ENCODE data around the gene PXT1.
"Not testable (repeated sequence)": the region's sequence is repeated elsewhere in the genome, so short reads cannot be mapped to it uniquely, and the experiment has no call there.

Gene PXT1

DNA sequence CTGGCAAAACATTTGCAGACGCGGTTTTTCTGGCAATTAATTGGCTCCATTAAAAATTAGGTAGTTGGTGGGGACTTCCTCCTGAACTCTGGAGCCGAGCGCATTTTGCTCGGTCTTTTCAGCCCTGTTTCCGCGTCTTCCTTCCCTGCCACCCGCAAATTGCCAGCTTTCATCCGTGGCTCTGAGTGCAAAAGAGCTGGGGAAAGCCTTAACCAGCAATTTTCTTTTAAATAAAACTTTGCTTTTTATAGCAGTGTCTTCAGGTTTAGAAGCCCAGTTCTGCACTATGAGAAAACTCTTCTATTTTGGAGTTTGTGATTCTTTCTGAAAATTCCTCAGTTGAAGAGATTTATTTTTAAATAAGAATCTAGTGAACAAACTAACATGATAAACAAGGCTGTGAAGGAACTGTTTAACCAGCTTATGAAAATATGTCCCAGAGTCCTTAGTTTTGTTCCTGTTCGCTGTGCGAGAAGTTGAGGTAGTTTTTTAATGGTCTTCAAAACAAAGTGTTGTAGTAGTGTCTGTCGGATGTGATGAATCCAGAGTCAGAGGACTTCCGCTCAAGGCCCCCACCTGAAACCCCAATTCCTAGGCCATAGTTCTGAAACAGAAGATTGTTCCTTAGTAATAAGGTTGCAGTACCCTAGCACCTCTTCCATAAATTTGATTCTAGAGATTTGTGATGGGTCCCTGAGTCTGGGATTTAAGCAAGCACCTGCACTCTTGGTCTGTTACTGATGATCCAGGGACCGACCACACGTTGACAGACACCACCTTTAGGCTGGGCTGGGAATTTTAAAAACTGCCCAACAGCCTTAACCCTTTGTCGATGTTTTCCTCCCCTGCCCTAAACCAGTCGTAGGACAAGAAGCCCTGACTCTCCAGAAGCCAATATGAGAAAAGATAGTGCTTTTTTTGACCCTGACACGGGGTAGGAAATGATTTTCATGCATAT lies 1.1 kb upstream of the PXT1 start:
- no peak for DNase-seq (ENCODE audit: low read depth)

DNA sequence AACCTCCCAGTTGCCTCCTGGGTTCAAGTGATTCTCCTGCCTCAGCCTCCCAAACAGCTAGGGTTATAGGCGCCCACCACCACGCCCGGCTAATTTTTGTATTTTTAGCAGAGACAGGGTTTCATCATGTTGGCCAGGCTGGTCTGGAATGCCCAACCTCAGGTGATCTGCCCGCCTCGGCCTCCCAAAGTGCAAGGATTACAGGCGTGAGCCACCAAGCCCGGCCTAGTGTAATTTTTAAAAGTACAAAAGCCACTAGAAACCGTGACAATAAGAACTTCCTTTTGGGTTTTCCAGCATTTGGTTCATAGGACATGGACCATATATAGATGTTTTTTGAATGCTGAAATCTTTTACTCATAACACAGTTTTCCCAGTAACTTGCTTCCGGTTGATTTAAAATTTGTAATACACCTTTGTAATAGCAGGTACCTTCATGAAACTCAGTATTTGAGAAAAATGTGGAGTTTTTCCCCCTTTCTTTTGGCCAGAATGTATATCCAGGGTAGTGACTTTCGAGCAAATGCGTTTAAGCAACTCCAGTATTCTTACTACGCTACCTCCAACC lies 467 bp downstream of the PXT1 start:
- DNase-seq (ENCODE audit: low read depth): no peak

DNA sequence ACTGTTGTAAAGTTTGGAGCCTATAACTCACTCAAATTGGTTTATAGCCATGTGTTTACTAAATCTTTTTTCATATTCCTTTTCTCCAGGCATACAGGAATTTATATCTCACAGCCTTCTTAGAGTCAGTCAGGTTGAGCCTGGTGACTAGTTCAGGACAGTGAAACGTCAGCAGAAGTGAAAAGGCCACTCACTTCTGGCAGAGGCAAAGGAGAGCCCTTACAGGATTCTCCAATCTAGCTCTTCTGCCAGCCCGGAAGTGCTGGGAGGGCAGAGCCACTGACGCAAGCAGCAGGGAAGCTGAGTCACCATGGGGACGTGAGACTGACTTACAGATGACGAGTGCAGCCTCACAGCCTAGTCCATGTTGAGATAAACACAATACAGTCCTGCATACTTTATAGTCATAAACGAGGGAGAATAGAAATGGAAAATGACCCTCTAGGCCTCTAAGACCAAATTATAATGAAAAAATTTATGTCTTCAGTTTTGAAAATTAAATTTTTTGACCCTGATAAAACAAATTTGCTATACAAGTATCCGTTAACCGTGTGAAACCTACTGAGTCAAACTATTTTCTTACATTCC lies 1.3 kb downstream of the PXT1 start:
- peak; percentile 79 for DNase-seq (ENCODE audit: low read depth)

DNA sequence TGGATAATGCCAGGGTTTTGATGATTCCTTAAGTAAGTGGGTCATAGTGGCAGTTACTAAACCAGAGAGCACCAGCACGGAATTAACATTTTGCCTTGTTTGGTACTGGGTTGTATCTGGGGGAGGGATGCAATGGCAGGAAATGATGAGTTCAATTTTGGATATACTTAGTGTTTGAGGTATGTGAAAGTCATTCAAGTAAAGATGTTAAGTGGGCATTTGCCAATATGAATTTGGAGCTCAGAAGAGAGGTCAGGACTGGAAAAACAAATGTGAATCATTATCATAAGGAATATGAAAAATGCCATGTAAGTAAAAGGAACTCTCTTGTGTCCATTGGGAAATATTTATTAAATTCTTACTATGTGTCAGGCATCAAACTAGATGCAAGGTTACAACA lies 6.2 kb downstream of the PXT1 start:
- DNase-seq (ENCODE audit: low read depth): no peak

DNA sequence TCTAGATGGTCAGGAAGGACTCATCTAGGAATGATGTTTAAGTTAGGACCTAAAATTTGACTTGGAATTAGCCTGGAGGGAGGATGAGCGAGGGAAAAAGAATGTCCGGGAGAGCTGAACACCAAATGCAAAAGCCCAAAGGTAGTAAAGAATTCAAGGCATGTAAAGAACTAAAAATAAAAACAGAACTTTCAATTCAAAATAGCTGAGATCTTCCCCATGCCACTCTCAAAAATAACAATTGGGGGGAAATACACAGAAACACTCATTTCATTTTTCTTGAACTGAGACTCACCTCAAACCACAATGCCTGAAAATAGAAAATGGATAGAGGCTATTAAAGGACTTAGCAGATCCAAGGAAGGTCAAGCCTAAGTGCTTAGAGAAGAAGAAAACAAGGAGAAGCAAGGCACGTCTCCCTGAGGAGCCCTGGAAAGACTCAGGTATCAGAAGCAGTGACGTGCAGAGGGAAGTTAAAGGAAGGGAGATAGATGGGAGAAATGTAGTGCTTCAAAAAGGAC lies 10.4 kb downstream of the PXT1 start:
- no peak for DNase-seq (ENCODE audit: low read depth)

DNA sequence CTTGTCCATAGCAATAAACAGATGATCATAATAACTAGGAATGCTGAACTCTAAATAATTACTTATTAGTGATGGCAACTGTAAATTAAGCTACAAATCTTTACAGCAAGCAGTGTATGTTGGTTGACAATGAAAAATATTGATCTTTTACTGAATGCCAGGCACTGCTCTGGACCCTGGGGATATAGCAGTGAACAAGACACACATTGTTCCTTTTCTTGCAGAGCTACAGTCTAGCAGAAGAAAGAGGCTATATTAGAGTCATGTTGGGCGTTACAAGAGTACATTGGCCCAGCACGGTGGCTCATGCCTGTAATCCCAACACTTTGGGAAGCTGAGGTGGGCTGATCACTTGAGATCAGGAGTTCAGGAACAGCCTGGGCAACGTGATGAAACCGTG lies 11.5 kb downstream of the PXT1 start:
- DNase-seq (ENCODE audit: low read depth): no peak

DNA sequence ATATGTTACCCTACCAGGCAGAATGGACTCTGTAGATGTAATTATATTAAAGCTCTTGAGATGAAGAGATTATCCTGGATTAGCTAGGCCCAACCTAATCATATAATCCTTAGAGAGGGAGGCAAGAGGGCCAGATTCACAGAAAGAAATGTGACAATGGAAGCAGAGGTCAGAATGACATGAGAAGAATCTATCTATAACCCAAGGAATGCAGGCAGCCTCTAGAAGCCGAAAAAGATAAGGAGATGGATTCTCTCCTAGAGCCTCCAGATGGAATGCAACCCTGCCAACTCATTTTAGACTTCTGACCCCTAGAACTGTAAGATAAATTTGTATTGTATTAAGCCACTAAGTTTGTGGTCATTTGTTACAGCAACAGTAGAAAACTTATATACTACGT lies 12.3 kb downstream of the PXT1 start:
- no peak for DNase-seq (ENCODE audit: low read depth)

DNA sequence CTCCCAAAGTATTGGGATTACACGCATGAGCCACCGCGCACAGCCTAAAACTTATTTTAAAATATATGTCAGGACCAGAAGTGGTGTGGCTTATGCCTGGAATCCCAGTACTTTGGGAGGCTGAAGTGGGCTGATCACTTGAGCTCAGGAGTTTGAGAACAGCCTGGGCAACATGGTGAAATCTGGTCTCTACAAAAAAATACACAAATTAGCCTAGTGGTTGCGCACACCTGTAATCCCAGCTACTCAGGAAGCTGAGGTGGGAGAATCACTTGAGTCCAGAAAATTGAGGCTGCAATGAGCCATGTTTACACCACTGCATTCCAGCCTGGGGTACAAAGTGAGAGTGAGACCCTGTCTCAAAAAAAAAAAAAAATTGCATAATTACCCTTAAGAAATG lies 13.7 kb downstream of the PXT1 start:
- DNase-seq (ENCODE audit: low read depth): no peak

DNA sequence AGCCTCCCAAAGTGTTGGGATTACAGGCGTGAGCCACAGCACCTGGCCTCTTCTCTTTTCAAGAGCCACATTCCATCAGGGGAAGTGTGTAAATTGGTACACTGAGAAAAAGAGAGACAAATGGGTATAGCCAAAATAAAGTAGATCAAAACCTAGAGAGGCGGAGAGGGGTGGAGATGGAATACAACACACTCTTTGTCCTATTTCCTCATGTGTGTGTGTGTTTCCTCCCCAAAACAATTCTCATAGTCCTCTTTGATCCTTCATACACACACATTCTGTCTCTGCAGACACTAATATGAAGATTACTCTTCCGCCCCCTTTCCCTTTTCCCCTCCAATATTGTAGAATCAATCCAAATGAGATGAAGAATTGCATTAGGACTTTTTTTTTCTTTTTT lies 16.0 kb downstream of the PXT1 start:
- no peak for DNase-seq (ENCODE audit: low read depth)

DNA sequence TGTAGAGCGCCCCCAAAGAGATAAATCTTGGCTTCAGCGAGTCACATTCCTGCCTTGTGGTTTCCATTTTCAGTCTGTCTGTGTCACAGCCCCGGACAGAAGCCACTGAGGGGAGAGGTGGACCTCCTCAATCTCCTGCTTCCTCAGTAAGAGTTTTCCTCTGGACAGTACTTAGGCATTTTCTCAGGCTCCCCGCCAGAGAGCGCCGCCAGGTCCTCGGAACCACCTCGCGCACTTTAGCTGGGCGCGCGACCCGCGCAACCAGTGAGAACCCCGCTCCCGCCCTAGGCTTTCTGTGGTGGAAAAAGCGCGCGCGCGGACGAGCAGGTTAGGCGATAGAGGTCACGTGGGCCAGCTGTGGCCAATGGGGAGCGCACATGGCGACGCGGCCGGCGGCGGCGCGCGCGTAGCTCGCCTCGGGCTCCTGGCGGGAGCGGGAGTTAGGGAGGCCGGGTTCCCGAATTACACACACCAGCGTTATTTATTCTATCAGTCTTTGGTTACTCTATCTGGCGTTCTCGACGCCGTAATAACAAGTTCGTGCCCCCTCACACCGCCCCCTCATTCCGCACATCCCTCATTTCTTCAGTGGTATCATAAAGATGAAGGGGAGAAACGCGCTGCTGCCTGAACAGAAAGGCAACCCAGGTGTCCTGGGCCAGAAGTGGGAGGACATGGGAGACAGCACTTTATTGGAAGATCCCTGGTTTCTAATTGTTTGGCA lies 19.4 kb downstream of the PXT1 start:
- peak; percentile 98 for DNase-seq (ENCODE audit: low read depth)

DNA sequence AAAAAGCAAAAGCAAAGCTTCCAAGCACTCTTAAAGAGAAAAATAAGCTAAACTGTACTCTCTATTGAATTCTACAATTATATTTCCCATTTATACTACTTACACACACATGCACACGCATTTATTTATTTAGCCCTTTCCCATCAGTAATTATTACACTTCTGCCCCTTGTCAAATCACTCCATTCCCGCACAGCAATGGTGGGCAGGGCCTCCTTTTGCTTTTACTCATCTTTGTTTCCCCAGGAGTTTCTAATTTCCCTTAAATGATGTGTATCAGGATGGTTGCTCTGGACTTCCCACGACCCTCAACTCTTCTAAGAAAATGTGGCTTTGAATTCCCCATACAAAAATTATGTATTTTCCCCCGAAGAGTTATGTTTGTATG lies 19.9 kb downstream of the PXT1 start:
- no peak for DNase-seq (ENCODE audit: low read depth)

DNA sequence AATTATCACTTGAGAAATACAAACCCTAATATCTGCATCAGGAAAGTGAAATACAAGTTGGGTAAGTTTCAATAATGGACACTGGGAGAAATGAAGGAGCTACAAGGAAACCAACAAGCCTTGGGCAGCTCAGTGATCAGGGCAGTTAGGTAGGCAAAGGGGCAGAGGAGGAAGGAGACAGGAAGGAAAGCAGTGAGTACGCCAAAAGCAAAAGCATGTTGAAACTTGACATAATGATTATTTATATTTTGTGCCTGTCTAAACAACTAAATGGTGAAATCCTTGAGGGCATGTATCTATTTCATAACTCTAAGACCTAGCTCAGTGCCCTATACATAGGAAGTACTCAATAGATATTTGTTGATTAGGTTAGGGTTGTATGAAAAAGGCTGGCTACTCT lies 23.3 kb downstream of the PXT1 start:
- DNase-seq (ENCODE audit: low read depth): no peak

DNA sequence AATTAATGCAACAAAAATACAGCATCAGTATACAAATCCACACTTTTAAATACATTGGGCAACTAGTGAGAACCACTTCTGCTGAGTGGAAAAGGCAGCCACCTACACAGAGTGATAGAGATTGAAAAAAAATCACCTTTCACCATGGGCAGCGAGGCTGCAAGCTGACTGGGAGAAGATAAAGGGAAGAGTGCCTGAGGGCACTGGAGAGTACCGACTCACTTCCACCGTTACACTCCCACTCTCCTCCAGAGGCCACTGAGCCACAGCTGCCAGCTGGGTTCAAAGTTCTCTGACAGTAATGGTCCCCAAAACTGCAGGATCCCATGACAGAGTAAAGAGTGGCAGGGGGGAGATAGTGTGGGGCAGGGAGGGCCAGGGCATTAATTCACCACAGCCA lies 24.1 kb downstream of the PXT1 start:
- no peak for DNase-seq (ENCODE audit: low read depth)

DNA sequence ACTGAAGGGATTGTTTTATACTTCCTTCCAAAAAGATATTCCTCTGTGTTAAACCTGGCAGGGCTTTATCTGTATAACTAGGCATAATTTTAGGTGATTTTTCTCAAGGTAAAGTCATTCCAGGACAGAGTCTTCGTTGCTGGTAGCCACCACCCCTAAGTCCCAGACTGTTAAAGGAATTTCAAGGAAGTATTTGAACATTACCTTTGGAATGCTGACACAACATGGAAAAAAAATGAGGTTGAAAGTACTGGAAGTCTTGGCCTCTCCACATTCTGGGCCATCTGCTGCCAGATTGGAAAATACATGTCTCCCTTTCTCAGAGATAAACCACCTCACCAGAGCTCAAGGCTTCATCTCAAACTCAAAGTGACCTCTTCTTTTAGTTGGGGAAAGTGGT lies 28.2 kb downstream of the PXT1 start:
- no peak for DNase-seq (ENCODE audit: low read depth)

DNA sequence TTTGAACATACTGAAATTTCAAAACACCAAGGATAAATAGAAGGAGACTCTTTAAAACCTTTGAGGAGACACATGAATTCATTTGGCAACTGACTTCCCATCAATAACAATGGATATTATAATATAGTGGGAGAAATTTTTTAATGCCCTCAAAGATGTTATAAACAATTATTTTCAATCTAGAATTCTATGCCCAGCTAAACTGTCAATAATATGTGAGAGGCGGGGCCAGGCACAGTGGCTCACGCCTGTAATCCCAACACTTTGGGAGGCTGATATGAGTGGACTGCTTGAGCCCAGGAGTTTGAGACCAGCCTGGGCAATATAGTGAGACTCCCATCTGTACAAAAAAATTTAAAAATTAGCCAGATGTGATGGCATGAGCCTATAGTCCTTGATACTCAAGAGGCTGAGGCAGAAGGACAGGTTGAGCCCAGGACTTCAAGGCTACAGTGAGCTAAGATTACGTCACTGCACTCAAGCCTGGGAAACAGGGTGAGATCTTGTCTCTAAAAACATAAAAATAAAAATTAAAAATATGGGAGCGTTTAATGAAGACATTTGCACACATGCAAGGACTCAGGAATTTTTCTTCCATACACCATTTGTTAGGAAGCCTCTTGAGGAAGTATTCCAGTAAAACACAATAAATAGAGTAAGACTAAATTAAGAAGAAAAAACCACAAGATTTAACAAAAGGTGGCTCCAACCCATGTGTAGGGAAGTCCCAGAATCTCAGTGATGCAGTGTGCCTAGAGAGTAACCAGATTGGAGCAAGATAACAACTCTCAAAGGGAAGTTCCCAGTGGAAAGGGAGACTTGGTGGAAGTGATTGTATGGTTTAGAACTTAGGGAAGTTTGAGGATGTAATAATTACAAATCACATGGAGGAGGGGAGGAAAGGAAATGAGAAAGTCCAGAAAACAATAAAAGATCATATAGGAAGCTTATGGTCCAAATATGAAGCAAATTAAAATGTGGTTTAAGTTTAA lies 28.9 kb downstream of the PXT1 start:
- DNase-seq (ENCODE audit: low read depth): no peak

DNA sequence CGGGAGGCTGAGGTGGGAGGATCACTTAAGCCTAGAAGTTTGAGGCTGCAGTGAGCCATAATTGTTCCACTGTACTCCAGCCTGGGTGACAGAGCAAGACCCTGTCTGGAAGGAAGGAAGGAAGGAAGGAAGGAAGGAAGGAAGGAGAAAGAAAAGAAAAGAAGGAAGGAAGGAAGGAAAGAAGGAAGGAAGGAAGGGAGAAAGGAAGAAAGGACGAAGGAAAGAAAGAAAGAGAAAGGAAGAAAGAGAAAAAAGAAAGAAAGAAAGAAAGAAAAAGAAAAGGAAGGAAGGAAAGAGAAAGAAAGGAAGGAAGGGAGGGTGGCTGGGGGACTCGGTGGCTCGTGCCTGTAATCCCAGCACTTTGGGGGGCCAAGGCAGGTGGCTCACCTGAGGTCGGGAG lies 32.9 kb downstream of the PXT1 start:
- DNase-seq (ENCODE audit: low read depth): not testable (repeated sequence)

DNA sequence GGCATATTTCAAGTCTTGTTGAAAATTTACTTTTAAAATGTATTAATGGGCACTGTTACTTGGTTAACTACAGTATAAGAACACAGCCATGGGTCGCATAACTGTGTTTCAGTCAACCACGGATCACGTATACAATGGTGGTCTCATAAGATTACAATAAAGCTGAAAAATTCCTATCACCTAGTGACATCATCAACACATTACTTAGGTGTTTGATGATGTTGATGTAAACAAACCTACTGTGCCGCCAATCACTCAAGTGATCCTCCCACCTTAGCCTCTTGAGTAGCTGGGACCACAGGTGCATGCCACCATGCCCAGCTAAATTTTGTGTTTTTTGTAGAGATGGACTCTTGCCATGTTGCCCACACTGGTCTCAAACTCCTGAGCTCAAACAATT lies 38.5 kb downstream of the PXT1 start:
- no peak for DNase-seq (ENCODE audit: low read depth)

DNA sequence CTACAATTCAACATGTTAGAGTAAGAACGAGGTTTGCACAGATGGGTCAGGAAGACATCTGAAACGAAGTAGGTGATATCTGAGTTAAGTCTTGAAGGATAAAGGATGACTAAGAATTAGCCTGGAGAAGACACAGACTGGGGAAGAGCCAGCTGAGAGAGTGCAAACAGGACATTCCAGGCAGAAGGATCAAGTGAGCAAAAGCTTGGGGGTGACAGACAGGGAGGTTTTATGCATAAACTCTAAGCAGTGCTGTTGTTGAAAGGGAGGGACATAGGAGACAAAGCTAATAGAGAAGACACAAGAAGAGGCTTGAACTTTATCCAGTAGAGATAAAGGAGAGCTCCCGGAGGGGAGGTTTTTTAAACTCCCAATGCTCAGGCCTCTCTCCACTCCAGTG lies 40.2 kb downstream of the PXT1 start:
- no peak for DNase-seq (ENCODE audit: low read depth)

DNA sequence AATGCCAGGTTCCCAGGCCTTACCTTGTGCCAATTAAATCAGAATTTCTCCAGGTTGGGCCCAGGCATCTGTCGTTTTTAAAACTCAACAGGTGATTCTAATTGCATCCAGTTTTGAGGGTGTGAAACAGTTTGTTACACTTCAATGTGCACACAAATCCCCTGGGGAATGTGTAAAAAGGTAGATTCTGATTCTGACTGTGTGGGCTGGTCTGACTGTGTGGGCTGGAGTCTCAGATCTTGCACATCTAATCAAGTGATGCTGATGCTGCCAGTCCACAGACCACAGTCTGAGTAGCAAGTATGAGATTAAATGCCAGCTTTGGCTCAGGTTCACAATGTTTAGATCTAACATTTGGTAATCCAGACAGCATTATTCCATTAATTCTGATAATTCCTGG lies 42.7 kb downstream of the PXT1 start:
- no peak for DNase-seq (ENCODE audit: low read depth)

DNA sequence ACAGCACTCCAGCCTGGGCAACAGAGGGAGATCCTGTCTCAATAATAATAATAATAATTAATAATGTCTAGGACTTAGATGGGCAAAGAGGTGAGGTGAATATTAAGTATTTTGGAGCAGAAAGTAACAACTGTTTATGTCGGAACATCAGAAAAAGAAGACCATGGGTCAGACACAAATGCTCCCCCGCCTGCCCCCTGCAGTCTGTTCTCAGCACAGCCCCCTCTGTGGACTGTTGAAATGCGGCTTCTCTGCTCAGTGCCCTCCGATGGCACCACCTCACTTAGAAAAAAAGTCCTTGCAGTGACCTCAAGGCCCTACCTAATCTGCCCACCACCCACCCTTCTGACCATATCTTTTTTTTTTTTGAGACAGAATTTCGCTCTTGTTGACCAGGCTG lies 50.0 kb downstream of the PXT1 start:
- no peak for DNase-seq (ENCODE audit: low read depth)

DNA sequence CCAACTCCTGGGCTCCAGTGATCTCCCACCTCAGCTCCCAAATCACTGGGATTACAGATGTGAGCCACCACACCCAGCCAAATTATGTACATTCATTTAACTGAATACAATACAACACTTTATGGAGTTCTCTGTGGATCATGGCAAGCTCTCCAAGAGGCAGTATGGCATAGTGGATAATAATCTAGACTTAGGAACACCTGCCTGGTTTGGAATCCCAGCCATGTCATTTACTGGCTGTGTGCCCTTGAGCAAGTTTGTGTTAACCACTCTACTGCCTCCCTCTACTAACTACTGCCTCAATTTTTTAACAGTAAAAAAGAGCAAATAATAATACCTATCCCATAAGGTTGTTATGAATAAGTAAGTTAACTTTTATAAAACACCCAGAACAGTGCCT lies 53.3 kb downstream of the PXT1 start:
- no peak for DNase-seq (ENCODE audit: low read depth)
